ENCODE data around the gene LTA4H.

- TF ChIP-seq CTCF (IDR thresholded peaks at IDR 0.05): no peak
- TF ChIP-seq EP300 (IDR thresholded peaks at IDR 0.05): no peak
- TF ChIP-seq POLR2A (IDR thresholded peaks at IDR 0.05): no peak
These were observed 28.7 kb downstream of the LTA4H start for GRCh38 chr12:96006727-96007126.

Data from tibial nerve (tissue), 4 donors.